ENCODE data around the gene CEPT1. TPM values are rescaled to one million over a fixed set of nuclear protein-coding genes. Genes with fewer than 3 reads are reported as not detected.

The CEPT1 gene
- polyA plus RNA-seq, 1 of the 3 experiments (the other 2 are of a cell fraction) = 11.6 TPM

- TF ChIP-seq SIN3A (IDR thresholded peaks at IDR 0.05; ENCODE audit: borderline replicate concordance, low read depth, low read length) (no peak; the same call in 1 of the 2 replicates), MAX (IDR thresholded peaks at IDR 0.05; ENCODE audit: low read depth) (0 out of 2 replicates have a peak, but pooled peaks have one; percentile 24), PBX3 (IDR thresholded peaks at IDR 0.05) (peak; percentile 82; the same call in 1 of the 2 replicates), ELF1 (IDR thresholded peaks at IDR 0.05) (0 out of 2 replicates have a peak, but pooled peaks have one; percentile 23)
Measured at GRCh38 chr1:111227851-111228747, 88.1 kb downstream of the CEPT1 start (continued).

GRCh38 chr1:111228748-111229126 lies 88.7 kb downstream of the CEPT1 start:
- 41% methylated on average over 2 of the region's 2 CpGs for WGBS (ENCODE audit: low lambda C conversion rate)
- Histone ChIP-seq H3K9ac (peak overlapping the region; percentile 46; the same call in 1 of the 2 replicates), H3K9me3 (no peaks in the 10 kb centered on the region), H3K4me3 (ENCODE audit: low read depth in 2 of 2, low read length in 1 of 2) (0 out of 4 replicates have a peak overlapping the region, but pooled peaks of 1 of the 2 experiments have one; percentile 12), H4K20me1 (ENCODE audit: insufficient read depth) (no peaks in the 10 kb centered on the region), H3K4me1 (ENCODE audit: control insufficient read depth in 1 of 2, insufficient read depth in 2 of 2, low read depth in 1 of 2, low read length in 1 of 2) (peaks cover 0 to 27% of the 10 kb centered on the region in 2 experiments; a peak in 2 of 4 replicates), H3K4me2 (peak overlapping the region; percentile 72), H3K27me3 (ENCODE audit: insufficient read depth) (no peaks in the 10 kb centered on the region), H2AFZ (ENCODE audit: low read depth) (no peak overlapping the region; the same call in 1 of the 2 replicates), H3K36me3 (replicated peaks in 1 of 2; ENCODE audit: control insufficient read depth in 1 of 2, insufficient read depth in 2 of 2, low read length in 1 of 2) (no peaks in the 10 kb centered on the region), H3K27ac (ENCODE audit: low read depth in 2 of 2, low read length in 1 of 2) (peak overlapping the region in 1 of 2 experiments; percentile 86; a peak in 2 of 4 replicates), H3F3A (replicated peaks; ENCODE audit: insufficient read depth) (peaks cover 19% of the 10 kb centered on the region), H3K79me2 (ENCODE audit: insufficient read depth) (no peaks in the 10 kb centered on the region), H3K9me2 (no peaks in the 10 kb centered on the region)
- no peak for TF ChIP-seq ZBTB33 (IDR thresholded peaks at IDR 0.05; ENCODE audit: borderline replicate concordance, low read depth)
- TF ChIP-seq CHD2 (IDR thresholded peaks at IDR 0.05; ENCODE audit: low read length, partially characterized antibody) = no peak
- no peak for TF ChIP-seq CTCF (IDR thresholded peaks at IDR 0.05)
- no peak for TF ChIP-seq IRF3 (IDR thresholded peaks at IDR 0.05; ENCODE audit: low read depth, low read length)
- 0 out of 2 replicates have a peak, but pooled peaks have one; percentile 3 for TF ChIP-seq YY1 (IDR thresholded peaks at IDR 0.05; ENCODE audit: low read depth)
- TF ChIP-seq MAX (IDR thresholded peaks at IDR 0.05; ENCODE audit: low read depth) = no peak
- DNase-seq = no peak
- CTCF ChIA-PET = interaction anchor here (1.2 to 1.4 kb wide), 2 partner anchors 171 to 198 kb away, joined by 4 read pairs; no protein-coding TSS in a partner anchor
- POLR2A ChIA-PET = no interaction called here
